ENCODE results near the gene SPATA13.
A peak's percentile ranks its signal among the peaks of the same experiment; 100 is the strongest.

Gene SPATA13

GRCh38 chr13:24250376-24251057, 90.0 kb downstream of the SPATA13 start:
- TF ChIP-seq CTCF (IDR thresholded peaks at IDR 0.05): no peak
- no peaks in the 10 kb centered on the region for H3K9me3 Mint-ChIP-seq
- no peak overlapping the region for H3K4me3 Mint-ChIP-seq
- H3K4me1 Mint-ChIP-seq: peaks cover 17% of the 10 kb centered on the region
- H3K27ac Mint-ChIP-seq: no peak overlapping the region
- no peaks in the 10 kb centered on the region for H3K27me3 Mint-ChIP-seq (ENCODE audit: low read depth, poor library complexity)
- no peak for DNase-seq
- H3K36me3 Mint-ChIP-seq (ENCODE audit: low read depth): peaks cover 11% of the 10 kb centered on the region

GRCh38 chr13:24251525-24251924, 91.0 kb downstream of the SPATA13 start:
- Mint-ChIP-seq H3K27ac (no peak overlapping the region), H3K9me3 (no peaks in the 10 kb centered on the region), H3K4me1 (peaks cover 17% of the 10 kb centered on the region), H3K36me3 (ENCODE audit: low read depth) (peaks cover 11% of the 10 kb centered on the region), H3K4me3 (no peak overlapping the region), H3K27me3 (ENCODE audit: low read depth, poor library complexity) (no peaks in the 10 kb centered on the region)
- DNase-seq: no peak
- no peak for TF ChIP-seq CTCF (IDR thresholded peaks at IDR 0.05)

- no peak overlapping the region for H3K27ac Mint-ChIP-seq
- peaks cover 12% of the 10 kb centered on the region for H3K4me1 Mint-ChIP-seq
Measured at GRCh38 chr13:24252136-24252535, 91.6 kb downstream of the SPATA13 start.

GRCh38 chr13:24253520-24254145, 93.1 kb downstream of the SPATA13 start:
- peaks cover 2% of the 10 kb centered on the region for H3K27me3 Mint-ChIP-seq (ENCODE audit: low read depth, poor library complexity)
- H3K36me3 Mint-ChIP-seq (ENCODE audit: low read depth): peaks cover 11% of the 10 kb centered on the region
- H3K4me1 Mint-ChIP-seq: peaks cover 12% of the 10 kb centered on the region
- no peak overlapping the region for H3K4me3 Mint-ChIP-seq
- H3K9me3 Mint-ChIP-seq: no peaks in the 10 kb centered on the region
- DNase-seq: no peak
- no peak for TF ChIP-seq CTCF (IDR thresholded peaks at IDR 0.05)
- H3K27ac Mint-ChIP-seq: peak overlapping the region; percentile 82

More at GRCh38 chr13:24252136-24252535, 91.6 kb downstream of the SPATA13 start:
- Mint-ChIP-seq H3K27me3 (ENCODE audit: low read depth, poor library complexity) (no peaks in the 10 kb centered on the region), H3K9me3 (no peaks in the 10 kb centered on the region), H3K36me3 (ENCODE audit: low read depth) (peaks cover 11% of the 10 kb centered on the region), H3K4me3 (no peak overlapping the region)
- no peak for DNase-seq
- no peak for TF ChIP-seq CTCF (IDR thresholded peaks at IDR 0.05)

- H3K4me3 Mint-ChIP-seq: no peak overlapping the region
- DNase-seq: no peak
- H3K36me3 Mint-ChIP-seq (ENCODE audit: low read depth): peaks cover 11% of the 10 kb centered on the region
- H3K27me3 Mint-ChIP-seq (ENCODE audit: low read depth, poor library complexity): peaks cover 2% of the 10 kb centered on the region
- peaks cover 12% of the 10 kb centered on the region for H3K4me1 Mint-ChIP-seq
- H3K9me3 Mint-ChIP-seq: no peaks in the 10 kb centered on the region
- H3K27ac Mint-ChIP-seq: no peak overlapping the region
- TF ChIP-seq CTCF (IDR thresholded peaks at IDR 0.05): no peak
Measured at GRCh38 chr13:24254146-24254841, 93.8 kb downstream of the SPATA13 start.

All from nephron progenitor cell (in vitro differentiated cells).